Measurements from ENCODE around the gene SMURF2.

- TF ChIP-seq POLR2A (IDR thresholded peaks at IDR 0.05; ENCODE audit: low read depth) (no peak), CTCF (IDR thresholded peaks at IDR 0.05) (no peak), EP300 (IDR thresholded peaks at IDR 0.05) (no peak)
Measured at GRCh38 chr17:64603987-64604386, 58.1 kb downstream of the SMURF2 start.

All from esophagus muscularis mucosa (tissue), 4 donors.